COR-L47 (cell line): Measurements from ENCODE around the gene PTPN9.
"Not testable (repeated sequence)": the region's sequence is repeated elsewhere in the genome, so short reads cannot be mapped to it uniquely, and the experiment has no call there.

ENCODE experiments used
- DNase-seq: peaks from one replicate; lab custom pipeline; 2025; lab: John Stamatoyannopoulos, UW

Gene PTPN9

GRCh38 chr15:75582943-75583342 is 3.8 kb upstream of the PTPN9 start:
- not testable (repeated sequence) for DNase-seq

DNA sequence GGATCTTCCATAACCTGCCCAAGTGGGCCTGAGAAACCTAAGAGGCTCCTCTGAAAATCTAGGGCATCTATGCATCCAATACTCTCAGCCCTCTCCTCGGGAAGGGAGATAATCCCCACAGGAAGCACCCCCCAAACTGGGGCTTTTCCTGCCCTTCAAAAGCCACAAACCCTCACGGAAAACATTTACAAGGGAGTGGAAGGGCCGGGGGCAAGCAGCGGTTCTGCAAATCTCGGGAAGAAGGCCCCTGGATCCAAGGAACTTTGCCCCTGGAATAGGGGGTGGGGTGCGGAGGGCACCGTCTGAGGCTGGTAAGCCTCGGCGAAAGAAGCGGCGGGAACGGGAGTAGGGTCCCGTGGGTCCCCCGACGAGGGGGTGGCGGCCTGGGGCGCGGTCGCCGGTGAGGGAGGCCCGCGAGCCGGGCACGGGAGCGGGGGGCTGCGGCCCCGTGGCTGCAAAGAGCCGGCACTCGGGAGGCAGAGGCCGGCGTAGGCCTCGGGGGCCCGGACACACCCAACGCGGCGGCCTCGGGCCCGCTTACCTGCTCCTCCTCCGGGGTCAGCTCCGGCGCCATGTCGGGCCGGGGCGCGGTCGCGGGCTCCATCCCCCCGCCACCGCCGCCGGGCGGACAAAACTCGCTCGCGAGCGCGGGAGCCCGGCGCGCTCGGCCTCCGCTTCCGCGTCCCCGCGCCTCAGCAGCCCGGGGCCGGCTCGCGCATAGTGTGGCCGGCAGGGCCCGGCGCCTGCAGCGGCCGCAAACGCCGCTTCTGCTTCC is 755 bp downstream of the PTPN9 start:
- peak; percentile 31 for DNase-seq

DNA sequence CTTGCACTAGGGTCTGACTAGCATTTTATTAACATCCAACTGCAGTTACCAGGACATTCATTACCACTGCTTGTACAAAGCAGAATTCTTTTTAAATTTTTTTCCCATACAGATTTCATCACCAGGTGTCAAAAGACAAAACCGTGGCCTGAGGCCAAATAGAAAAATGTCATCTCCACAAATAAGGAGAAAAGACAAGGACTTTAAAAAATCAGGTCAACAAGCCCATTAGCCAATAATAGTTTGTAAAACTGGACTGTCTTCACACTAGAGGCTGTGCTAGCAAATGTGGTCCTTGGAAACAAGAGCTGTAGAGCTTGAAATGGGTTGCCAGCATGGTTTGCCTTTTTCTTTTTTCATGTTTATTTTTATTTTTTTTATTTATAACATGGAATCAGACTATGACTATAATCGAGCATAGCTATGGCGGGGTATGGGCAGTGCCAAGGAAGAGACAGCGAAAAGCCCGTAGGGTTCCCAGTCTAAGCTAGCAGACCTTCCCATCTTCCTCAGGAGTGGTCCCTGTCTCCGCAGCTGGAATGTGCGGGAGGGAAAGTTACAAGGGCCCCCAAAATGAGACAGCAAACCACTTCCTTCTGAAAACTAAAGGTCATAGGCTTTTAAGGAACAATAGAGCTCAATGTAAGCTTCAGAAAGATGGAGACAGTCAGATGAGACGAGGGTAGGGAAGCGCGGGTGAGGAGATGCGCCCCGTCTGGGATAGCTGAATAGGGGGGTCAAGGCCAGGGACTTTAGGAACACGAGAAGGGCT is 1.5 kb downstream of the PTPN9 start:
- DNase-seq = no peak

- DNase-seq = no peak
Observed at GRCh38 chr15:75573648-75574384, 5.3 kb downstream of the PTPN9 start.

DNA sequence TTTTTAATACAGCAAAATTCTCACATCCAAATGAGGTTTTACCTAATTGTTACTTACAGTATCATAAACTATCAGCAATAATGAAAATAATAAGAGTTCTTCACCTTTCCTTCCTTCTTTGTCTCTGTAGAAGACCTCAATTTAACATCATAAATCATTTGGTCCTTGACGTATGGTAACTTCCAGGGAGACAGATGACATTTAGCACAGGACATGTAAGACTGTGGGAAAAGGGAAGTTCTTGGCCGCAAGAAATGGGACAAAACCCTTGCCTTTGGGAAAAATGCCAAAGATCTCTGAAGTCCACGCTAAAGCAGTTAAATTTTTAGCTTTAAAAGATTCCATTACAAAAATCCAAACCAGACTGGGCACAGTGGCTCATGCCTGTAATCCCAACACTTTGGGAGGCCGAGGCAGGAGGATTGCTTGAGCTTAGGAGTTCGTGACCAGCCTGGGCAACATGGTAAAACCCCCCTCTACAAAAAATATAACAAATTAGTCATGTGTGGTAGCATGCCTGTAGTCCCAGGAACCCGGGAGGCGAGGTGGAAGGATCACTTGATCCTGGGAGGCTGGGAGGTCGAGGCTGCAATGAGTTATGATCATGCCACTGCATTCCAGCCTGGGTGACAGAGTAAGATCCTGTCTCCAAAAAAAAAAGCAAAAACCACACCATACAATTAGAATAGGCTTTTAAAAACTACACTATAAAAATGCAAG is 8.8 kb downstream of the PTPN9 start:
- DNase-seq = no peak

DNA sequence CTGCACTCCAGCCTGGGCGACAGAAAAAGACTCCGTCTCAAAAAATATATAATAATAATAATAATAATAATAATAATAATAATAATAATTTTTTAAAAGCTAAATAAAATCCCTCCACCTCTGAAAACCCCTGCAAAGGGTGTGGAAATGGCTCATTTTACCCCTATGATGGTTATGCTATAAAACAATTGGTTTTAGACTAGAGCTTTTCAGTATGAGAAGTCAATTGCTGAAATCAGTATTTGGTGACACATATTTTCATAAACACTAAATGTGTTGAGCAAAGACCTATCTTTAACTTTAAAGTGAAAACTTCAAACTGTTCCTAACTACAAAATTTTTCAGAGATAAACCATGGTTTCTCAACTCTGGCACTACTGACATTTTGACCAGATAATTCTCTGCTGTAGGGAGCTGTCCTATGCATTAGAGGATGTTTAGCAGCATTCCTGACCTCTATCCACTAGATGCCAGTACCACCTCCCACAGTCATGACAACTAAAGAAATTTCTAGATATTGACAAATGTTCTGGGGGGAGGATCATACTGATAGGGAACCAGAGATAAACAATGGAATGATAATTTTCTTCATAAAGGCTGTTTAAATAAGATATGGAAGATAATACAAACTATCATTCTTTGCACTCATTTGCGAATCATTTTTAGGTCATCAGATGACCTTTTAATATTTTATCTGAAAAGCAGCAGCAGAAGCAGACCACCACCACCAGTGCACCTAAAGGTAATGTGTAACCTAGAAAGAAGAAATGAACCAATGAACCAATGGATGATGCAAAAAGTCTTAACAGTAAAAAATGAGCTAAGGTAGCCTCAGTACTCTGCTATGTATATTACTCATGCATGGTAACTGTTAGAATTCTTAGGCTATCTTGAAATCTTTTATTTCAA is 13.8 kb downstream of the PTPN9 start:
- no peak for DNase-seq

- DNase-seq = no peak
Observed at GRCh38 chr15:75561888-75562287, 17.2 kb downstream of the PTPN9 start.

DNA sequence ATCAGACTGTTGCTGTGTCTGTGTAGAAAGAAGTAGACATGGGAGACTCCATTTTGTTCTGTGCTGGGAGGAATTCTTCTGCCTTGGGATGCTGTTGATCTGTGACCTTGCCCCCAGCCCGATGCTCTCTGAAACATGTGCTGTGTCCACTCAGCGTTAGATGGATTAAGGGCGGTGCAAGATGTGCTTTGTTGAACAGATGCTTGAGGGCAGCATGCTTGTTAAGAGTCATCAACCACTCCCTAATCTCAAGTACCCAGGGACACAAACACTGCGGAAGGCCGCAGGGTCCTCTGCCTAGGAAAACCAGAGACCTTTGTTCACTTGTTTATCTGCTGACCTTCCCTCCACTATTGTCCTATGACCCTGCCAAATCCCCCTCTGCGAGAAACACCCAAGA is 19.8 kb downstream of the PTPN9 start:
- not testable (repeated sequence) for DNase-seq

DNA sequence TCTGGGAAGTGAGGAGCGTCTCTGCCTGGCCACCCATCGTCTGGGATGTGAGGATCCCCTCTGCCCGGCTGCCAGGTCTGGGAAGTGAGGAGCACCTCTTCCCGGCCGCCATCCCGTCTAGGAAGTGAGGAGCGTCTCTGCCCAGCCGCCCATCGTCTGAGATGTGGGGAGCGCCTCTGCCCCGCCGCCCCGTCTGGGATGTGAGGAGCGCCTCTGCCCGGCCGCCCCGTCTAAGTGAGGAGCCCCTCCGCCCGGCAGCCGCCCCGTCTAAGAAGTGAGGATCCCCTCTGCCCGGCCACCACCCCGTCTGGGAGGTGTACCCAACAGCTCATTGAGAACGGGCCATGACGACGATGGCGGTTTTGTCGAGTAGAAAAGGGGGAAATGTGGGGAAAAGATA is 20.2 kb downstream of the PTPN9 start:
- DNase-seq = not testable (repeated sequence)

GRCh38 chr15:75554717-75555116 is 24.4 kb downstream of the PTPN9 start:
- no peak for DNase-seq

GRCh38 chr15:75553659-75554058 is 25.5 kb downstream of the PTPN9 start:
- no peak for DNase-seq

- DNase-seq = no peak
Observed at GRCh38 chr15:75551091-75551490, 28.0 kb downstream of the PTPN9 start.

GRCh38 chr15:75545064-75545463 is 34.1 kb downstream of the PTPN9 start:
- no peak for DNase-seq

DNA sequence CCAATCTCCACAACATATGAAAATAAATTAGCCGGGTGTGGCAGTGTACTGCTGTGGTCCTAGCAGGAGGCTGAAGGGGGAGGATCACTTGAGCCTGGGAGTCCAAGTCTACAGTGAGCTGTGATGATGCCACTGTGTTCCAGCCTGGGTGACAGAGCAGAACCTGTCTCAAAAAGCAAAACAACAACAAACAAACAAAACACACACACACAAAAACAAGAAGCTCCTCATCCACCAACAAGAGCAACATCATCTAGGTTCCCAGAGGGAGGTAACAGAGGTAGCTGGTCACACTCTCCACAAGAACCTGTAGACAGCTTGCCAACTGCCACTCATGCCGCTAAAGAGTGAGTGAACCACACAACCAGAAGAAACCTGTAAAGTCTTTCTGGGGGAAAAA is 34.8 kb downstream of the PTPN9 start:
- no peak for DNase-seq

DNA sequence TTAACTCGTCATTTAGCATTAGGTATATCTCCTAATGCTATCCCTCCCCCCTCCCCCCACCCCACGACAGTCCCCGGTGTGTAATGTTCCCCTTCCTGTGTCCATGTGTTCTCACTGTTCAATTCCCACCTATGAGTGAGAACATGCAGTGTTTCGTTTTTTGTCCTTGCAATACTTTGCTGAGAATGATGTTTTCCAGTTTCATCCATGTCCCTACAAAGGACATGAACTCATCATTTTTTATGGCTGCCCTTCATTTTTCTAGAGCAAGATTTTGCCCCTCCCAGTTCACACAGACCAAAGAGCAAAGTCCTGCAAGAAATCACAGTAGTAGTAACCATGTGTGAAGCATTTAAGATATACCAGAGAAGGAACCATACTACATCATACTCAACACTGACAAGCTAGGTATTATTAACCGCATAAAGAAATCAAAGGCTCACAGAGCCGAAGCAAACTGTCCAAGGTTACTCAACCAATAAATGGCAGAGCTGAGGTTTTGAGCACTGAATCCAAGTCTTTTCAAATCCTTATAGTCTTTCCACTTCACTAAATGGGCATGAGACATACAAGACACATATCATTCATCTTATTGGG is 36.1 kb downstream of the PTPN9 start:
- not testable (repeated sequence) for DNase-seq

- DNase-seq = no peak
Observed at GRCh38 chr15:75542386-75542797, 36.7 kb downstream of the PTPN9 start.

GRCh38 chr15:75538376-75538775 is 40.7 kb downstream of the PTPN9 start:
- no peak for DNase-seq

DNA sequence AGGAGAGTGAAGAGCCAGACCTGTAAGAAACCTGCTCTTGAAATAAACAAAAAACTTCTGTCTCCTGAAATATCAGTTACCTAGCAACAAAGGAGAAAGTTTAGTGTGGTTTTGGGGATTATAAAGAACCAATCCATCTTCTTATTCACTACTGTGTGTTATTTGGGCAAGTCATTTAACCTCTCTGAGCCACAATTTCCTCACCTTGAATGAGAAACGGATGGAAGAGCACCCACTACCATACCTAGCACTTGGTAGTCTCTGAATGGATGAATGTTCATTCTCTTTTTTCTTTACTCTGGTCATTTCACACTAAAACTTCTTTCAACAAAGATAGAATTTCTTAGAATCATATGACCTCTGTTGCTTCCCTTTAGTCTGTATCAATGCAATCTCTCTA is 45.2 kb downstream of the PTPN9 start:
- no peak for DNase-seq

GRCh38 chr15:75532413-75533250 is 46.5 kb downstream of the PTPN9 start:
- DNase-seq = no peak

DNA sequence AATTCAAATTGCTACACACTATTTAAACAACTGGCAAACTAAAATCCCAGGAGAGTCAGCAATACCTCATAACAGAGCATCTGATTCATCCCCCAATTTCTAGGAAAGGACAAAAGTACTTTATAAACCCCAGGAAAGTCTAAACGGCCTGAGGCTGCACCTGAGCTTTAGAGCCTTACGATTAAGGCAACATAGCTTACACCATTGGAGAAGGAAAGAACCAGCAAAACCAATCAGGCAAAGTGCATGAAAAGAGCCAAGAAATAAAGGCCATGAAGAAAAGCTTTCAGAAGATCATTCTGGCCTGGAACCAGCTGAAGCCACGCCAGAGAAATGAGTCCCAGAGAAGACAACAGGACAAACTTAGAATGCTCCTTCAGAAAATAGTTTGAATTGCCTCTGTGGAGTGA is 48.1 kb downstream of the PTPN9 start:
- DNase-seq = no peak
